Inflammatory macrophage treated with lipopolysaccharide for 4 hours (primary cell): ENCODE data around the gene CIAO3.
A peak's percentile ranks its signal among the peaks of the same experiment; 100 is the strongest.

Source experiments
- DNase-seq: peaks from one replicate; pipeline ENCODE4 v3.0.0-alpha.2; 2020

CIAO3 gene

DNA sequence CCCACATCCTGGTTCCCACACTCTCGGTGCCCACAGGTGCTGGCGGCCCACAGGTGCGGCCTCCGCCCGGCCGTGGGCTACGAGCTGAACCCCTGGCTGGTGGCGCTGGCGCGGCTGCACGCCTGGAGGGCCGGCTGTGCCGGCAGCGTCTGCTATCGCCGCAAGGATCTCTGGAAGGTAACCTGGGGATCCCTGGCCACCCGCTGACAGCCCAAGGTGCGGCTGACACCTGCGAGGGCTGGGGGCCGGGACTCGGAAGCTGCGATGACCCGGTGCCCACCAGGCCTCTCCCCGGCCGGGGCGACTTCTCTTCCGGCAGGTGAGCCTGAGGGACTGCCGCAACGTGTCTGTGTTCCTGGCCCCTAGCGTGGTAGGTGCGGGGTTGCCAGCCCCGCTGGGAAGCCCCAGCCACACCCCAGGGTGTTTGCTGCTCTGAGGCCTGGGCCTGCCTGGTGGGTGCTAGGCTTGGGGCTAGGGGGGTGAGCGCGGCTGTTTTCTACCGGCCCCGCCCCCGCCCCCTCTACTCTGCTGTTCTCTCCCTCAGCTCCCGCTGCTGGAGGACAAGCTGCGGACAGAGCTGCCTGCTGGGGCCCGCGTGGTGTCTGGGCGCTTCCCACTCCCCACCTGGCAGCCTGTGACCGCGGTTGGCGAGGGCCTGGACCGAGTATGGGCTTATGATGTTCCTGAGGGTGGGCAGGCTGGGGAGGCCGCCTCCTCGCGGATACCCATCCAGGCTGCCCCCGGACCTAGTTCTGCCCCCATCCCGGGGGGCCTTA, 18.8 kb downstream of the CIAO3 start:
- DNase-seq: no peak

DNA sequence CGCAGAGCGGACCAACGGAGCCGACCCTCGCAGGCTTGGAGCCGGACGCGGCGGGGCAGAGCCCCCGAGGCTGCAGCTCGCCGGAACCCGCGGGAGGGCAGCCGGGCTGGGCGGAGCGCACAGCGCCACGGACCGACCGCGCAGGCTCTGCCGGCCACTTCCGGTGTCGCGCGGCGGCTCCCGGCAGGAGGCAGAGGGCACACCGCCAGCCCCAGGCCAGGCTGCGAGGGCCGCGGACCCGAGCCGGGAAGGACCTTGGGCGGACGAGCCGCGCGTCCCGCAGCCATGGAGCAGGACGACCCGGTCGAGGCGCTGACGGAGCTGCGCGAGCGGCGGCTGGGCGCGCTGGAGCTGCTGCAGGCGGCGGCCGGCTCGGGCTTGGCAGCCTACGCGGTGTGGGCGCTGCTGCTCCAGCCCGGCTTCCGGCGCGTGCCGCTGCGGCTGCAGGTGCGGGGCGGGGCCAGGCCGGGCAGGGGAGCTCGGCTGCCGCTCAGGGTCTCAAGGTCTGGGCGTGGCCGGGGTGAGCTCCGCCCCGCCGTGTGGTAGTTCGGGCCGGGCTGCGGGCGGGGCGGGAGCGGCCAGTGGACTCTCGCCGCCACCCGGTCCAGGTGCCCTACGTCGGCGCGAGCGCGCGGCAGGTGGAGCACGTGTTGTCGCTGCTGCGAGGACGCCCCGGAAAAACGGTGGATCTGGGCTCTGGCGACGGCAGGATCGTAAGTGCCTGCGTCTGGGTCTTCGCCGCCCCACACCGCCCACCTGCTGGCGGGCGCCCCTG, 19.6 kb downstream of the CIAO3 start, which contains the start of gene ANTKMT:
ANTKMT (plus strand) TSS at position 157 of the 775 bp plus-strand sequence; CDS start at position 286, 129 bp downstream.
- peak; percentile 70 for DNase-seq

DNA sequence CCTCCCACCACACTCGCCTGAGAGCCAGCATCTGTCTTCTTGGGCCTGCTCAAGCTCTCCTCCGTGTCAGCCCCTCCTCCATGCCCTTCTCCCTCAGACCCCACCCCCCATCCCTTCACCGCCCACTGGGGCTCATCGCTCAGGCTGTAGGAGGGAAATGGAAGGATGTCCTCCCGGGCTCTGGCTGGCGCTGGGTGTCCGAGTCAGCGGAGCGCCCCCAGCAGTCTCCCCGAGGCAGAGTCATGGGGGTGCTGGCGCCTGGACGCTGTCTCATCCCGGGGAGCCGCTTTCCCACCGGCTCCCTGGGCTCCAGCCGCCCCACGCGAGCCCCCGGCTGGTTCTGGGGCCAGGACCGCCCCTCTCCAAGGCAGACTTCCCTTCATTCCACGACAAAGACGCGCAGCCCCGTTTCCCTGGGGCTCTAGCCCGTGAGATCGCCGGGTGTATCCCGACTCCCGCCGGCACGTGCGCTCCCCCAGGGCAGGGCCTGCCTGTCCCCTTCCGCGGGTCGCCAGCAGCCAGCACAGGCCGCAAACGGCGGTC, 20.3 kb downstream of the CIAO3 start:
- DNase-seq: no peak

DNA sequence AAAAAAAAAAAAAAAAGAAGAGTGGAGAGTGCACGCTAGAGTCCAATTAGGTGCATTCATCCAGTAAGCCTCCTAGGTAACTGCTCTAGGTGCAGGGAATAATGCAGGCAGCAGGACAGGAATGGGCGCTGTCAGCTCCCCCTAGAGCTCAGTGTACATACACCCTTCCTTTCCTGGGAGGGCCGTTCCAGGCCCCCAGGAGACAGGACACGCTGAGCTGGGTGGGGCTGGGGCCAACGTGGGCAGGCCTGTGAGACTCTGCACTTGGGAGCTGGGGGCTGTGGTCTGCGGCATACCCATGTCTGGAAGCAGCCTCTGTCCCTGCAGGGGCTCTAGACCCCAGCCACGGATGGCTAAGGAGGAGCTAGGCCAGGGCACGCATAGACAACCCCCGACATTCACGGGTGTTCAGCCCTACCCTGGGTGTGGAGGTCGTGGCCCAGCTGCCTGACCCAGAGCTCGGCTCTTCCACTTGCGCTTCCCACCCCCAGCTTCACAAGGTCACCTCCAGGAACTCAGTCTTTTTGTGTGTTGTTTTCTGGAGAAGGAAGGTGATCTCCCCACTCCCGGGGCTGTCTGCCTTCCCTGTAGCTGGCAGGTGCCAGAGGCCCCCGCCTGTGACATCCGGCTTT, 20.9 kb downstream of the CIAO3 start:
- no peak for DNase-seq

DNA sequence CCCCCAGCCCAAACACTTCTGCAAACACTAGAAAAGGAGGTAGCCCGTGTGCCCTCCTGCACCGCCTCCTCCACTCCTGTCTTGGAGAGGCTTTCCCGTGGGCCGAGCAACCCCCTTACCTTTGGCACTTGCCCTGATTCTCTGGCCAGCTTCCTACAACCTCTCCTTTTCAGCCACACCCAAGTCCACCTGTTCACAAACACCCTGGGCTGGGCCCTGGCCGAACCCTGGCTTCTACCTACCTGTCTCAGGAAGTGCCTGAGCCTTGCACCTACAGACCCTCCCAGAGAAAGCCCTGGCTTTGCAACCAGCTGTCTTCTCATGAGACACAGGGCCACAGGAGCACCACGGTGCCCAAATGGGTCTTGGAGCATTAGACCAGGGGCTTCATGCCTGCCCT, 21.9 kb downstream of the CIAO3 start:
- no peak for DNase-seq

DNA sequence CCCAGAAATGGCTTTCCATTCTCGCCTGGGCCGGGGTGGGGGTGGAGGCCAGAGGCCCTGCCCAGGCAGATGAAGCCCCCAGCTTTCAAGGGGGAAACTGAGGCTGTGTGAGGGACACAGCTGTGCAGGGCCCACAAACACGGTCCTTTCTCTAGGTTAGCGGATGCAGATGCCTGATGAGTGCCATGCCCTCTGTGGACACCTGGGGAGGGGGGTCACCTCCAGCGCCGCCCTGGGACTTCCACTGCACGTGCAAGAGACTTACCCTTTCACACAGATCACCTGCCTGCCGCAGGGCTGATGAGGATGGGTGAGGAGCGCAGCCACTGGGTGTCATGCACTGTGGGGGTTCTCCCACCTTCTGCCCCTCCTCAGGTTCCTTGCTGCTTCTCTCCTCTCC, 22.4 kb downstream of the CIAO3 start:
- DNase-seq: no peak

DNA sequence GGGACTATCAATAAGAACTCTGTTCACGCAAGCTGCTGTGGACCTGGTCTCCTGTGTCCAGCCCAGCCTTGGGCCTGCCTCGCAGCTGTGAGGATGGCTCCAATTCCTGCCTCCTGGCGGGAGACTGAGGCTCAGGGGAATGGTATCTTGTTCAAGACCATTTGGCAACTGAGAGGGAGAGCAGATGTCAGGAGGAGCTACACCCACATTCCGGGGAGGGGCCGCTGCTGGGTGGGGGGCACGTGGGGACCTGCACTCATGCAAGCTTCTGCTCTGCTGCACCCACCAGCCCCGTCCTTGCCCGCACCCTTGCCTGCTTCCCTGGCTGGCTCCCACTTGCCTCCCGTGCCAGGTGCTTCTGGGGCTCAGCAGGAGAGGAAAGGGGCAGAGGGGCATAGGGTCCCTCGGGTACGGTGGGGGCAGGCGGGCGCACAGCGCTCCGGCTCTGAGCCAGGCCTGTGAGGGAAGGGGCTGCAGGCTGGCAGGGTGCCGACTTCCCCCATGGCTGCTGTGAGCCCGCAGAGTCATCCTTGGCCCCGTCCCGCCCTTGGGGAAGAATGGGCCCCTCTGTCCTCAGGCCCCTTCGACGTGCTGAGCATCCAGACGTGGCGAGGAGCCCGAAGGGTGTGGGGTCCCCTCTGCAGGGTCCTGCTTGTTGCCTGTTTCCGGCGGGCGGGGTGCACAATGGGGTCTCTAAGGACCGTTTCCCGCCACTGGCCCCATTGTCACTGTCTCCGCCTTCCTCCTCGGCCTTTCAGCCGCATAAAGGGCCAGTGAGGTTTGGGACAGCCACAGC, 23.1 kb downstream of the CIAO3 start:
- no peak for DNase-seq

DNA sequence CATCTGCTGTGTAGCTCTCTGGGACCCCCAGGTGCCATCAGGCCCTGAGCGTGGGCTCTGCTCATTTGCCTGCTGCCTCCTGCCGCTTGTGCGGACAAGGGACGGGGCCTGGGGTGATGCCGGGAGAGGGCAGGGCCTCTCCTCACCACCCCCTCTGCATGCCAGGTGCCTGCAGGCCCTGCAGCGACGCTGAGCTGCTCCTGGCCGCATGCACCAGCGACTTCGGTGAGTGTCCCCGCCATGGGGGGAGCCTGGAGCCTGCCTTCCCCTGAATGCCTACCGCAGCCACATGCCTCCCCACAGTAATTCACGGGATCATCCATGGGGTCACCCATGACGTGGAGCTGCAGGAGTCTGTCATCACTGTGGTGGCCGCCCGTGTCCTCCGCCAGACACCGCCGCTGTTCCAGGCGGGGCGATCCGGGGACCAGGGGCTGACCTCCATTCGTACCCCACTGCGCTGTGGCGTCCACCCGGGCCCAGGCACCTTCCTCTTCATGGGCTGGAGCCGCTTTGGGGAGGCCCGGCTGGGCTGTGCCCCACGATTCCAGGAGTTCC, 23.9 kb downstream of the CIAO3 start:
- no peak for DNase-seq

DNA sequence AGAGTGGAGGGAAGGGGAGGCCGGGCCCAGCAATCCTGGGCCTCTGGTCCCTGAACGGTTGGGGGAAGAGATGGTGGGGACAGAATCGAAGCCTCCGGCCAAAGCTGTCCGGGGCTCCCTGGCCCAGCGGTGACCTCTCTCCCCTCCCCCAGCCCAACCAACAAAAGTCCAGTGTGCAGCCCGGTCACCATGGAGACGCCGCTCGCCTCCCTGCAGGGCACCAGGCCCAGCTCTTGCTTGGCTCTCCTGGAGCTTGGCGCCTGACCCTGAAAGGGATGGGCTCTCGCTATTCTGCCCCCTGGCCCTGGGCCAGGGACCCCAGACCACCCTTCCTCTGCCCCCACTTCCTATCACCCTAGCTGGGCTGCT, 24.6 kb downstream of the CIAO3 start:
- DNase-seq: no peak

DNA sequence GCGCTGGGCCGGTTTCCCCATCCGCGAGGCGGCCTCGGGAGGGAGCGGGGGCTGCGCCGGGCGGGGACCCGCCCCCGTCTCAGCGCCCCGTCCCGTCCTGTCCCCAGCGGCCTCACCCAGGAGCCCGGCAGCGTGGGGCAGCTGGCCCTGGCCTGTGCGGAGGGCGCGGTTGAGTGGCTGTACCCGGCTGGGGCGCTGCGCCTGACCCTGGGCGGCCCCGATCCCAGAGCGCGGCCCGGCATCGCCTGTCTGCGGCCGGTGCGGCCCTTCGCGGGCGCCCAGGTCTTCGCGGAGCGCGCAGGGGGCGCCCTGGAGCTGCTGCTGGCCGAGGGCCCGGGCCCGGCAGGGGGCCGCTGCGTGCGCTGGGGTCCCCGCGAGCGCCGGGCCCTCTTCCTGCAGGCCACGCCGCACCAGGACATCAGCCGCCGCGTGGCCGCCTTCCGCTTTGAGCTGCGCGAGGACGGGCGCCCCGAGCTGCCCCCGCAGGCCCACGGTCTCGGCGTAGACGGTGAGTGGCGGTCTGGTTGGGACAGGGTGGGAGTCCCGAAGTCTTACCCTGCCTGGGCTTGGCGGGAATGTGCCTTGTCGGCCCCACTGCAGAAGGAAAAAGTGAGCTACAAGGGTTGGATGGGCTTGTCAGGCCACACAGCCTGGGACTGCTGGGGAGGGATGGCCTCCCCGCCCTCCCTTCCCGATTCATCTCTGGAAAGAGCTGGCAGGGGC, 25.2 kb downstream of the CIAO3 start:
- no peak for DNase-seq

DNA sequence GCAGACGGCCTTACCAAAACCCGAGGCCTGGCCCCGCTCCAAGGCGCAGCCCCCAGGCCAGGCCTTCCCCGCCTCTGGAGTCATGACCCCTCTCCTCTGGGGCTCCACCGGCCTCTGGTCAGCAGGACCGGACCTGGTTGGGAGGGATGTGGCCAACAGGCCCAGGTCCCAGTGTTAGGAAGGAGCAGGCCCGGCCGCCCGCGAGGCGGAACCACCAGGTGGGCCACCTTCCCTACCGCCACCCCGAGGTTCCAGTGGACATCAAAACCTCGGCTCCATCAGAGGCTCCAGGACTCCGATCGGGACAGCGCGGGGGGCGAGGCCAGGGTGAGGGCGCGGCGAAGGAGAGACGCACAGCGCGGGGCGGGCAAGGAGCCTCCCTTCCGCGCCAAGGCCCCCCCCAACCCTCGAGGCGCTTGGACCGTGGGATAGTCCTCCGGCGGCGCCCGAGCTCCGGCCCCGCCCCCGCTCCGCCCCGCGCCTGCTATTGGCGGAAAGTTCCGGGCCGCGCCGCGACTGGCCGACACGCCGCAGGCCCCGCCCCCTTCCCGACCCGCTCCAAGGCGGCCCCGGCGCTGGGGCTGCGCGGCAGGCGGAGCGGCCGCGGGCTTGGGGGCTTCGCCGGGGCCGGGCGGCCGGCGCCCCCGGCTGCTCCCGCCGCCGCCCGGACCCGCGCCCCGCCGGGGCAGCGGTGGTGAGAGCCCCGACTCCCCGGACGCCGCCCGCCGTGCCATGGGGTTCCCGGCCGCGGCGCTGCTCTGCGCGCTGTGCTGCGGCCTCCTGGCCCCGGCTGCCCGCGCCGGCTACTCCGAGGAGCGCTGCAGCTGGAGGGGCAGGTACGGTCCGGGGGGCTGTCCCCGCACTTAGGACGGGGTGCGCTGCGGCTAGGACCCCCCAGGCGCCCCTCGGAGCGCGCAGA, 26.0 kb downstream of the CIAO3 start, which contains the start of gene METRN:
METRN (plus strand) TSS at position 561 of the 919 bp plus-strand sequence; CDS start at position 733, 172 bp downstream.
- DNase-seq: peak; percentile 85

DNA sequence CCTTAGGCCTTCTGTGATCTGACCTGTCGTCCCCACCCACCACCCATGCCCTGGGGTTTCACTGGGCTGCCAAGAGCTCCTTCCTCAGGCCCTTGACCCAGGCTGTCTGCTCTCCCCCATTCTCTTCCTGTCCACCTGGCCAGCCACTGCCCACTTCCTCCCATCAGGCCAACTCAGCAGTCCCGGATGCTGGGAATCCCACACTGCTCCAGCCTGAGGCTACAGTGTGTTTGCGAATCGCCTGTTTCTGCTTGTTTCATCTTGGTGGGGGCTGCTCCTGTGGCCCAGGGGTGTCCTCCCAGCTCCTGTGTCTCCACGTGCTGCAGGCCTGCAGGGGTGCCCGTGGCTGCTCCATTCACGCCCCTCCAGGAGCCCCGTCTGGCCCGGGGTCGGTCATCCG, 26.7 kb downstream of the CIAO3 start:
- DNase-seq: no peak

DNA sequence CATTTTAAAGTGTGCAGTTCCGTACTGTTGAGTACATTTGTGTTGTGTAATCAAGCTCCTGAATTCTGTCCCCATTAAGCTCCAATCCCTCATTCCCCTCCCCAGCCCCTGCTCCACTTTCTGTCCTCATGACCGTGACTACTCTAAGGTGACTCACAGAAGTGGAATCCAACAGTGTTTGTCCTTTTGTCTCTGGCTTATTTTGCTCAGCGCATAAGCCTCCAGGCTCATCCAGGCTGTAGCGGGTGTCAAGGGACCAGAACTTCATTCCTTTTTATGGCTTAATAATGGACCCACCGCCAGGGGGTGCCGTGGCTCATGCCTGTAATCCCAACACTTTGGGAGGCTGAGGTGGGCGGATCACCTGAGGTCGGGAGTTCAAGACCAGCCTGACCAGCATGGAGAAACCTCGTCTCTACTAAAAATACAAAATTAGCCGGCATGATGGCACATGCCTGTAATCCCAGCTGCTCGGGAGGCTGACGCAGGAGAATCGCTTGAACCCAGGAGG, 28.0 kb downstream of the CIAO3 start:
- DNase-seq: peak; percentile 50

DNA sequence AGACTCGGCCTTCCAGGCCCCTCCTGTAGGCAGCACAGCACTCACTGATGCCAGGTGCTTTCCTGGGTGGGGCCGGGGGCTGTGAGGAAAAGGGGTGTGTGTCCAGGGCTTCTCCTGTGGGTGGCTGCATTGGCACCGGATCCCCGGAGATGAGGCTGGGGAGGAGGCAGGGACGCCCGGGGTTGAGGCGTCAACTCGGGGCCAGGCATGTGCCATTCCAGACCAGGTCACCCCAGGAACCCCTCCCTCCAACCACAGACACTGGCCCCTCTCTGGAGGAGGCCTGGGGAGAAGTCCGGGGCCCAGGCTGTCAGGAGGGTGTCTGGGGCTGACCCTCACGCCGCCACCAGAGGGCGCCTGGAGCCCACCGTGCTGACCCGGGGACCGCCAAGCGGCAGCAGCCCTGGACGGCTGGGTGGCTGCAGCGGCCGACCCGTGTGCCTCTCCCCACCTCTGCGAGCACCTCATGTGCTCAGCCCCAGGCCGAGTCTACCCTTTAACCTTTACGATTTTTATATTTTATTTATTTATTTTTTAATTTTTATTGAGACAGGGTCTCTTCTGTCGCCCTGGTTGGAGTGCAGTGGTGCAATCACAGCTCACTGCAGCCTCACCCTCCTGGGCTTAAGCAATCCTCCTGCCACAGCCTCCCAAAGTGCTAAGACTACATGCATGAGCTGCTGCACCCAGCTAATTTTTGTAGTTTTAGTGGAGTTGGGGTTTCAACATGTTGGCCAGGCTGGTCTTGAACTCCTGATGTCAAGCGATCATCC, 29.1 kb downstream of the CIAO3 start:
- DNase-seq: peak; percentile 73

DNA sequence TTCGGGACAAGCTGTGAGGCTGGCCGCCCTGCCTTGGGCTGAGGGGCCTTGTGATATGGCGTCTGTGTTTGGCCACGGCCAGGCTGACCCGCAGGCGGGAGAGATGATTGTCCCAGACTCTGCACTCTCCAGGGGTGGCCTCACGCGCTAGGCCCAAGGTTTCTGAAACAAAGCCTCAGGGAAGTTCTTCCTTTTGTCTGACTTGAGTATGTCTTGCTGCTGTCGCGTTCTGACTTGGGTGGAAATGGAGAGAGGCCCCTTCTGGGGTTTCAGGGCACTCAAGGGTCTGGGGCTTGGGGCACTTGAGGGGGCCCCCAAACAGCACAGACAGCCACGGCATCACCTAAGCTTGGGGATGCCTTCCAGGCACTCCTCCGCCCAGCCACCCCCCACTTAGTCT, 29.7 kb downstream of the CIAO3 start:
- no peak for DNase-seq

DNA sequence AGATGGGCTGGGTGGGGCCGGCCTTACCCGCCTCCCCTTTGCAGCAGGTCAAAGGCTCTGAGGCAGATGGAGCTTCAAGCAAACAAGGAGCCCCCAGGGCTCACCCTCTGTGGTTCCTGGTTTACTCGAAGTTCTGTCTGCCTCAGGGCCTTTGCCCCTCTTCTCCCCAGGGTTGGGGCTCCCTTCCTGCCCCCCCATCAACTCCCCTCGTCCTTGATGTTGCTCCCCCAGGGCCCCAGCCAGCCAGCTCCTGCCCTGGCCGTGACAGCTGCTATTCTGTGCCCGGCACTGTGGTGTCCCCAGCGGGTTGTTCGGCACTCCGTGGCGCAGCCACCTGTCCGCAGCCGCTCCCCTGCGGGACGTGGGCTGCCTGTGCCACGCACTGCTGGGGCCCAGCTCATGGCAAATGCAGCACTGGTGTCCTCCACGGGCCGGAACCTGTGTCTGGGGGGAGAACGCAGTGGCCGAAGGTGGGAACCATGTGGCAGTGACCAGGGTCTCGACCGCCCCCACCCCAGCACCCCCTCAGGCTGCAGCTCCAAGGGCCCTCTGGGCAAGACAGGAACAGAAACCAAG, 30.2 kb downstream of the CIAO3 start:
- DNase-seq: no peak

DNA sequence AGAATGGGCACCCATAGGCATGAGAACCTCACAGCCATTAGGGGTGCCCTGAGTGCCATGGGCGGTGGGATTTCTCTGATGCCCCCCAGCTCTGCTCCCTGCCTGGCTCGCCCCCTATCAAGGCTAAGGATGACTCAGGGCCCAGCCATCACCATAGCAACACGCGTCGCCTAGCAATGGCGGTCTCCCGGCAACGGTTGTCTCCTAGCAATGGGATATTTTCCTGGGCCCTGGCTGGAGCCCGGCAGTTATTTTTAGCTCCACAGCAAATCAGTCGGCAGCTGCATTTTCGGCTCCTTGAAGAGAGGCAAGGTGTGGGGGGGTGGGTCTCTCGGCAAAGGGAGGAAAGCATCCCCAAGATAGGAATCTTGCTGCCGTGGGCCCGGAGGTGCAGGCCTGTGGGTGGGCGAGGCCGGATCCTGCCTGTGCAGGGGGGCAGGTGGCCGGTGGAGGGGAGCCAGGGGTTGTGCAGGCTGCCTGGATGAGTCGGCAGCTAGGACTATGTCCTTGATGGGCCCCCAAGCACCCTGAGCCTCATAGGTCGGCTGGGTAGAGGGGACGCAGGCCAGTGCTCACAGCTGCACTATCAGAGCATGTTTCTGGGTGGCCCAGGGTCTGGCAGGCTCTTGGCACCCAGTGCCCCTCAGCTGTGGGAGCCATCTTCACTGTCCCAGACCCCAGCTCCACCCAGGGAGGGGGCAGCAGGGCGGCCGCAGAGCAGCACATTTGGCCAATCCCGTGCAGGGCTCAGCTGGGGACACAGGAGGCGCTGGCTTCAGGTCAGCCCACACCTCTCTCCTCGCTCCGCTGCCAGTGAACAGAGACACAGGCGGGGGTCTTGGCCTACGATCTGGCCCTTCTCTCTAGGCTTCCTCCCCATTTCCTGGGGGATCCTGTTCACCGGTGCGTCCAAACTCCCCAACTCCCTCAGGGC, 31.0 kb downstream of the CIAO3 start:
- DNase-seq: no peak

DNA sequence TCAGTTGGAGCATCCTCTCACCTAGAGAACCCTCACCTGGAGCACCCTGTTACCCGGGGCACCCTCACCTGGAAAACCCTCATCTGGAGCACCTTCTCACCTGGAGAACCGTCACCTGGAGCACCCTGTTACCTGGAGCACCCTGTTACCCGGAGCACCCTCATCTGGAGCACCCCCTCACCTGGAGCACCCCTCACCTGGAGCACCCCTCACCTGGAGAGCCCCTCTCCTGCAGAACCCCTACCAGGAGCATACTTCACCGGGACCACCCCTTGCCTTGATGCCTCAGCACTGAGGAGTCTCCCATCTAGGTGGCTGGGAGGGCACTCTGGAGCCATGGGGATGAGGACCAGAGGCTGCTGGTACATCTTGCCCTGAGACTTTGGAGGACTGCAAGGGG, 31.8 kb downstream of the CIAO3 start:
- no peak for DNase-seq
